SH-SY5Y (cell line): Measurements from ENCODE around the gene CCDC6.

Experiments
- GATA2 ChIP-seq: IDR thresholded peaks from 2 replicates; pipeline ENCODE4 v1.6.1; 2011; ENCODE audit warnings: mild to moderate bottlenecking, low read depth, low read length
- GATA3 ChIP-seq: IDR thresholded peaks from 2 replicates; pipeline ENCODE4 v1.6.1; 2011; ENCODE audit warnings: low read depth, mild to moderate bottlenecking, low read length, moderate library complexity

The CCDC6 gene

DNA sequence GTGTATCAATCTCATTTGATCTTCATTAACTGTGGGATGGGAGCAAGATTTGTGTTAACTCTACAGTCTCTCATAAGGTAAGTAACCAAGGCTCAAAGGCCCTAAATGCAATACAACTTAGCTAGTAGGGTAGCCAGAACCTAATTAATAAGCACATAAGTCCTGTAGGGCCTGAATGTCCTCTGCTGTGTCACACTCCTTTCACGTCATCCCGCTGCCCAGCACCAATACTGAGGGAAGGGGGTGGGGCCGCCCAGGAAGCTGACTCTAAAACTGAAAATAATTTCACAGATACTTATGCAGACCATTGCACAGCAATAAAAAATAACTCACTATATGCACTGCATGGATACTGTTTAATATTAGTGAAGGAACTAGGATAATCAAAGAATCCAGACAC is 13.7 kb downstream of the CCDC6 start:
- TF ChIP-seq GATA3, result no peak
- no peak for TF ChIP-seq GATA2

DNA sequence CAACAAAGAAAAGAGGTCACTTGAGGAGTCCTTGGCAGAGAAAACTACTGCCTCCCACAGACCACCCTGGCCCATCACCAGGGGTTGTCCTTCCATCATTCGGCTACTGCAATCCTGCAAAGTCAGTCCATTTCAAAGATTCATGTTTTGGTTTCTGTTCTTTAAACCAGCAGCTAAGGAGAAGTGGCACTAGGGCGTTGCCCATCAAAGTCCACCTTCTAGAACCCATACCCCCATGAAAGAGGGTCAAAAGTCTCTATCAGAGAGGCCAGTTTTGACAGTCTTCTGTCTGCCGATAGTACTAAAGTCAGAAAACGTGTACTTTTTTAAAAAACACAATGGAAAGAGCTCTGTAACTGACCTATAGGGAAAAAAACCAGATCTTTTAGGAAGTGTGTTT is 14.4 kb downstream of the CCDC6 start:
- TF ChIP-seq GATA2 (no peak), GATA3 (no peak)

DNA sequence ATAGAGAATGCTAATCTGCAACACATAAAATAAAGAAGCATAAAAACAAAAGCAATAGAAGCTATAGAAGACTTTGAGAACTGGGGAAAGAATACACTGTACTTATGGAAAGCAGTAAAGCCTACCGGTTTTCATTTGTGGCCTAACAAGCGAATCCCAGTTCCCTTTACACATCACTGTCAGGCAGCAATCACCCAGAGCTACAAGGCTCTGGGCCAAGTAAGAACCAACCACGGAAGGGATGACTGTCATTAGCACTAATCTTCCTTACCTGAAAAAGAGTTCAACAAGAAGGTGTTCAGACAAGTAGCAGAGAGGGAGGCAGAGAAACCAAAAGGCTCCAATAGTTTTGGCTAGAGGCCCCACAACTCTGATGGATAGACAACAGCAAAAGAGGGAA is 15.0 kb downstream of the CCDC6 start:
- TF ChIP-seq GATA3 (no peak), GATA2 (no peak)

DNA sequence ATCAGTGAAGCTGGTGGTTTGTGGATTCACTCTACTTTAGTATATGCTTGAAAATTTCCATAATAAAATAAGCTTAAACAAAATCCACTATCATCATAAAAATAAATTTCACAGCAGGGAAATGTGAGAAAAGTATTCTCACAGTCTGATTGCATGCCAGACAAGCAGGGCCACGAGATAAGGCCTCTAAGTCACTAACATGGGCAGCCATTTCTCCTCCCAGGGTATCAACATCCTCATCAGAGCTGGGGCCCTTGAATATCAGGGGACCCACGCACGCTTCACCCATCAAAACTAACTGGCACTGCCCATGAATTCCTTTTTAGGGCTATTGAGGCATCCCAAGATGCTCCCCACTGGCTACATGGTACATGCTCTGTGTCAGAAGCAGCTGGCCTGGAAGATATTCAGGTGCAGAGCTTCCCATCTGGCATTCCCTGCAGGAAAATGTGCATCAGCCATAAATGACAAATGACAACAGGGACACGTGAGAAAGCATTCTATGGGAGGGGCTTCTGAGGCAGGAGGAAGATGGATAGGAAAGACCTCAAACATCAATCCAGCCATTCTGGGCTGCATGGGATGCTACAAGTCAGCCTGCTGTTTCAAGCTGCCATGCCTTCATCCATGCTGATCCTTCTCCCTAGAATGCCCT is 17.4 kb downstream of the CCDC6 start:
- TF ChIP-seq GATA2 (no peak), GATA3 (no peak)

DNA sequence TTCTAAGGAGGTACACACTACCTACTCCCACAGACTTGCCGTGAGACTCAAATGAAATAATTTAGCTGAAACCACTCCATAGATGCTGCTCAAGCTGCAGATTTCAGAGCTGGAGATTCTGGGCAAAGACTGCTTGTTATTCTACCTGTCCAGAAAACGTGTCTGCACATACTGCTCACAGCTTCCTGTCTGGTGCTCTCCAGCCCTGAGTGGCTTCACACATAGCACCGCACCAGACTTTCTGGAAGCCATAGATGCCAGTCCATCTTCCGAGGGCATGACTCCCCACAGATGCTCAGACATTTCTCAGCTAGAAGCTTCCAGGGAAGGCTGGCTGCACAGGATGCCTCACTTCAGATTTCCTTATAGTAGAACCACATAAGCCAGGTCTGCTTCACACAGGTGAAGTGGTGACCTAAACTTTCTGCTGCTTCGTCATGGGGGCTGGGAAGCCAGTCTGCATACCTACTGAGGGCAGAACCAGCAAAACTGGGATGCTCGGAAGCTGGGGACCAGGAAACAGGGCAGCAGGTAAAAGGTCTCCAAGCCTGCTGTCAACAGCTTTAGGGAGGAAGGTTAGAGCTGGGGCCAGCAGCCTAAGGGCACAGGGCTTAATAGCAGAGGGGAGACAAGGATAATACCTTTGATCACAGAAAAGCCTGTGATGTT is 18.2 kb downstream of the CCDC6 start:
- TF ChIP-seq GATA3, result no peak
- TF ChIP-seq GATA2, result no peak

DNA sequence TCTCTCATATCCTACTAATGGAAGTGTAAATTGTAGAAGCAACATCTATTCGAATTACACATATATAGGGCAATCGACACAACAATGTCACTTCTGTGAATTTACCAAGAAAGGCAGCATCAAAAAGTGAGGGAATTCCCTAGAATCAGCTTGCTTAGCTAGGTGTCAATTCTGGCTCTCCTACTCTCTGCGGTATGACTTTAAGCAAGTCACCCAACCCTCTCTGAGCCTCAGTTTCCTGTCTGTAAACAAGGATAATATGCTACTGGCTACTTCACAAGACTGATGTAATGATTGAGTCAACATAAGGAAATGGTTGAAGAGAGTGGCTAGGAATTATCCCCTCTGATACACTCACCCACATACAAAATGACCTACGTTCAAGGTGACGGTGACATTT is 19.4 kb downstream of the CCDC6 start:
- no peak for TF ChIP-seq GATA2
- no peak for TF ChIP-seq GATA3

DNA sequence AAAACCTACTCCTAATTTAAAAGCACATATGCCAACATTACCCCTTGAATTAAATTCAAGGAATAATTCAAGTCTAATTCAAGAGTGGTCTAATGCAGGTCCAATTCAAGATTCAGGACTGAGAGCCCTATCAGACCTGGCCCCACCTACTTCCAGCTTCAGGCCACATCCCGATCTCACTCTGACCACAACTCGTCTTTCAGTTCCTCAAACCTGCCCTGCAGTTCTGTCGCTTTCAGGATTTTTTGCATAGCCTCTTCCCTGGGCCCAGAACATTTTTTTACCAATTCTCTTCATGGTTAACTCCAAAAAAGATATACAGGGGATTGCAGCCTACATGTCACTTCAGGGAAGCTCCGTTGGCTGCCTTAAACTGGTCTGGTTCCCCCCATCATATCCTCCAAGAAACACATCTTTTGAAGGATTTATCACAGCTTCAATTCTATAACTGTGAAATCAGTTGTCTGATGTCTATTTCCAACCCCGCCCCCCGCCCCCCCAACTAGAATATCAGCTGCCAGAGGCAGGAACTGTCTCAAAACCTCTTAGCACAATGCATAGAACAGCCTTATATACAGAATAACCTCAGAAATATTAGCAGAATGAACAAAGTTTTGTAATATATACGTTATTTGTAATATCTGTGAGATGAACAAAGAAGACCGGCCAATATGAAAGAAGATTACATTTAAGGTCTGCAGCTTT is 20.8 kb downstream of the CCDC6 start:
- TF ChIP-seq GATA3 (no peak), GATA2 (no peak)

DNA sequence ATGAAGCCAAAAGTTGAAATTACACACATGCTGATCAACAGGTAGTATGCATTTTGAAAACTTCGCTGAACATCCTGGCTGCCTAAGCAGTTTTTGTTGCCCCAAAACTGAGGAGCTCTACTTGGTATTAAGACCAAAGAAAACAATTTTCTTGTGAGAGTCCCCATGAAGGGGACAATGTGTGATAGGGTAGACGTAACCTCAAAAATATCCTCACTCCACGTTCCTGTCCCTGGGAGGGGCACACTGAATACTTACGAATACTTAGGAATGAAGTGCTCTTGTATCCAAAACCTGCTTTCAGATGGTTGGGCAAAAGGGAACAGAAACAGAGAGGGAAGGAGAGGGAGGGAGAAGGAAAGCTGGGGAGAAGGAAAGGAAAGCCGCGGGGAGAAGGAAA is 24.7 kb downstream of the CCDC6 start:
- TF ChIP-seq GATA3 (no peak), GATA2 (no peak)

DNA sequence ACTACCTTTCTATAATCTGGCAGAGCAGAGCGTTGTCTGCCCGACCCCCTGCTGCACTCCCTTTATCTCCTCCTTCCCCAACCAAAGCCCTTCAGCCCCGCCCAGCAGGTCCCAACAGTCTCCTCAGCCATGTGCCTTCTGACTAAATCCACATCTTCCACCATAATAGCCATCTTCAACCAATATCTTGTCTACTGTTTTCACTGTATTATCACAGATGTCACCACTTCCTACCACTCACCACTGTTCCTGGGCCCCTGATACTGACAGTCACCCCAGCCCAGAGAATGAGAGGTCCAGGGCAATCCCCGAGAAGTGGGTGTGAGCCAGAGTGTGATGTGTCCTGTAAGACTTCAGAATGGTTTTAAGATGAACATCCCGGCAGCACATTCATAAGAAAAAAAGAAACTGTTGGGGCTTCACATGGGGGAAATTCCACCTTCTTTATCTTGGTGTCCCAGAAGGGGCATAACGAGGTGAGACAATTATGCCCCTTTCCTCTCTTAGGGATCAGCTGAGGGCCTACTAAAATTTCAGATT is 25.3 kb downstream of the CCDC6 start:
- no peak for TF ChIP-seq GATA3
- no peak for TF ChIP-seq GATA2

DNA sequence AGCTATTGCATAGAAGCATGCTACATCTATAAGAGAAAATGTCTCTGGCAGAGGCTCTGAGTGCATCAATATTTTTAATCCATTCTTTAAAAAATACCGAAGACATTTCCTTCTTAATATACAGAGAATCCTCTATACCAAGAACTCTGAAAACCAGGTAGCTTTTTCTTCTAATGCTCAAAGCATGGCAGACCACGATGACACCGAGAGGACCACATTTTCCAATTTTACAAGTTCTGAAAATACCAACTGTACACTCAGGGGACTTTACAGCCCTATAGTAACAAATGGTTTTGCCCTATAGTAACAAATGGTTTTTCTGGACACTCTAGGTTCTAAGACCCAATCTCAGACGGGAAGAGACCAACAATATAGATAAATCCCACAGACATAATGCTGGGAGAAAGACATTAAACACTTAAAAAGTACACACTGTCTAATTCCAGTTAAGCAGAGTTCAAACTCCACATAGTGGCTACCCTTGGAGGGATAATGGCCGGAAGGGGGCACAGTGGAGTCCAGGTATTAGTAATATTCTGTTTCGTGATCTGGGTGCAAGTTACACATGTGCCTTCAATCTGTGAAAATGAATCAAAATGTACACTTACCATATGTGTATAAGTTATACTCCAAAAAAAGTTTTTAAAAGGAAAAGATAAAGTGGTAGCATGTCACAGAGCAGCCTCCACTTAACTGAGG is 26.2 kb downstream of the CCDC6 start:
- TF ChIP-seq GATA3, result no peak
- no peak for TF ChIP-seq GATA2

DNA sequence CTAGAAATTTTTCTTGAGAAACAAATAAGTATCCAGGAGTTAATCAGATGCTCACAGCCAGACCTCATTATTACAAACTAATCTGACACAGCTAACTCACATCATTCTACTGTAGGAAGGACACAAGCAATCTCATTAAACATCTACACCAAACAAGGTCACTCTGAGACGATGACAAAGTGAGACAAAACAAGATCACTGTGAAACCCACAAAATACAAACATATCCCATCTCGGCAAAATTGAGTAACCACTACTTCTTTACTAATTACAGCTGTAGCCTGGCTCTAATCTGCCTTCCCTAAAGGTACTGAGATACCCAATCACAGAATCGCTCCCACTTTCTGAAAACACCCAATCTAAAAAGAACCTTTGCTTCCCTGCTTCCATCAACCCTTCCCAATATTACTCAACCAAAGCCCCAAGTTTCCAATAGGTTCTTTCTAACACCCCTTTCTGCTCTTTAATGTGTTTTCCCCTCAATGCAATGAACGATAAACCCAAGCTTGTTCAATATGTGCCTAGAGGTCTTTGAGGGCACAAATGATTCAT is 26.9 kb downstream of the CCDC6 start:
- TF ChIP-seq GATA3, result no peak

DNA sequence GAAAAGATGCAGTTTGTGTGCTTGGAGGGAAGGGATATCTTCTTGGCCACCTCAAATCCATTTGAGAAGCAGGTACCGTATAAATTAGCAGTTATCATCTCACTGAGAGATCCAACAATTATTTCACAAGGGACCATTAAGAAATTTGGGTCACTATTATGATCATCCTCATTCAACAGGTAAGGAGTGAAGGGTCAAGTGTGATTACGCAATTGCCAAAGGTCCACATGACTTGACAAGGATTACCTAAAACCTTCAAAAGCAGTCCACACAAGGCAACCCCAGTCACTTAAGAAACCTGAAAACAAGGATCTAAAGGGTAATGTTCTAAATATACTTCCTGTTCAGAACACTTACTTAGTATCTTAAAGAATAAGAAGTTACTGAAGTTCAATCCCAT is 27.4 kb downstream of the CCDC6 start:
- TF ChIP-seq GATA3, result no peak
- TF ChIP-seq GATA2, result no peak

DNA sequence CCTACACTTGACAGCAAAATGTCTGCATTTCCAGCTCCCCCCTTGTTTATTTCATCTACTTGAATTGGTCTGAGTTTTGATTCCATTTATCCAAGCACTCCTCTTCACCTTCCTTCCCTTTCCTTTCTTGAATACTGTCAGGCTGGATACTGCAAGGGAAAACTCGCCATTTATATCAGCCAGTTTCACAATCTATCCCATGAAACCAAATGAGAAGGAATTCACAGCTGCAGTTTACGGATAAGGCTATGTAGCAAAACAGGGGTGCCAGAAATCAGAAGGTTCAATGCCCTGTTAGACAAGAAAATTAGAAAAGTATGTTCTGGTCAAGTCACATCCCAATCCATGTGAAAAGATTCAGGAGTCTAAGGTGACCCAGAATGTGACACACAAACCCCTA is 28.1 kb downstream of the CCDC6 start:
- TF ChIP-seq GATA3 (no peak), GATA2 (no peak)

DNA sequence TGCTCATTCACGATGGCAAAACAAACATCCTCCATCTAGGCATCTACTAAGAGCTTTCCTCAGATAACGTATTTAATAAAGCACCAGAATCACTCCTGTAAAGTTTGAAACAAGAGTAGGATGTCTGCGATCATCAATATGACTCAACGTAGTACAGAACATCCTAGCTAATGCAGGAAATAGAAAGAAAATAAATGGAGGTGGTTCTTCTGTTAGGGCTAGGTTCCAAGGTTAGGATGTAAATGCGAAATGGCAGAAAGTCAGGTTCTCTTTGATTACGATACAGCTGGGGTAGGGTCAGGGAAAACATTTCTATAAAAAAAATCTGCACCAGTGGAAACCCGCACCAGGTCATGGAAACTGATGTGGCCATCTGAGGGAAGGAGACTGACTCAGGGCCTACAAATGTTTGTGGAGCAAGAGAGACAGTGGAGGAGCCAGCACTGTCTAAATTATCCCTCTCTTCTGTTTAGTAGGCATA is 29.1 kb downstream of the CCDC6 start:
- TF ChIP-seq GATA3, result no peak
- no peak for TF ChIP-seq GATA2
